ACC112 (cell line): Measurements from ENCODE around the gene CLIP4.
"Not testable (repeated sequence)": the region's sequence is repeated elsewhere in the genome, so short reads cannot be mapped to it uniquely, and the experiment has no call there.

Experiments used
- H2AFZ ChIP-seq: fragments of 200-600 bp; sonication (generic); one replicate; pipeline ENCODE4 v1.6.0; 2017; ENCODE audit warnings: antibody characterized with exemption, low read length; ENCODE audit not compliant: unreplicated experiment
- H3K27ac ChIP-seq: fragments of 200-600 bp; sonication (generic); 2 replicates; pipeline ENCODE4 v1.5.1; 2014; ENCODE audit warnings: low read depth, mild to moderate bottlenecking, antibody characterized with exemption, low read length, moderate library complexity
- H3K27me3 ChIP-seq: fragments of 200-600 bp; sonication (generic); 2 replicates; pipeline ENCODE4 v1.6.1; 2014; ENCODE audit warnings: mild to moderate bottlenecking, antibody characterized with exemption, low read length, moderate library complexity, mixed read lengths; ENCODE audit not compliant: insufficient read depth
- H3K36me3 ChIP-seq: fragments of 200-600 bp; sonication (generic); 2 replicates; pipeline ENCODE4 v1.6.1; 2016; ENCODE audit warnings: mild to moderate bottlenecking, antibody characterized with exemption, low read length, moderate library complexity, mixed read lengths; ENCODE audit not compliant: insufficient read depth
- H3K4me1 ChIP-seq: fragments of 200-600 bp; sonication (generic); one replicate; pipeline ENCODE4 v1.6.1; 2016; ENCODE audit warnings: low read length, mixed read lengths; ENCODE audit not compliant: insufficient read depth, unreplicated experiment, control insufficient read depth
- H3K4me3 ChIP-seq: fragments of 200-600 bp; sonication (generic); 2 replicates; pipeline ENCODE4 v1.5.1; 2014; ENCODE audit warnings: mild to moderate bottlenecking, low read depth, low read length
- H3K79me2 ChIP-seq: fragments of 200-600 bp; sonication (generic); one replicate; pipeline ENCODE4 v1.6.0; 2016; ENCODE audit warnings: low read length; ENCODE audit not compliant: control insufficient read depth, unreplicated experiment, insufficient read depth

The CLIP4 gene

GRCh38 chr2:29105375-29105774 is 9.8 kb upstream of the CLIP4 start:
- H3K27ac ChIP-seq = no peak overlapping the region
- no peaks in the 10 kb centered on the region for H3K36me3 ChIP-seq
- H3K79me2 ChIP-seq = no peaks in the 10 kb centered on the region
- H3K27me3 ChIP-seq = no peaks in the 10 kb centered on the region
- H3K4me1 ChIP-seq = peaks cover 14% of the 10 kb centered on the region
- H3K4me3 ChIP-seq = no peak overlapping the region
- H2AFZ ChIP-seq = no peak overlapping the region

GRCh38 chr2:29106256-29106655 is 9.0 kb upstream of the CLIP4 start:
- Histone ChIP-seq H3K27ac (no peak overlapping the region), H3K27me3 (no peaks in the 10 kb centered on the region), H2AFZ (no peak overlapping the region), H3K79me2 (no peaks in the 10 kb centered on the region), H3K4me1 (peaks cover 20% of the 10 kb centered on the region), H3K4me3 (no peak overlapping the region), H3K36me3 (no peaks in the 10 kb centered on the region)

- Histone ChIP-seq H3K79me2 (no peaks in the 10 kb centered on the region), H3K27ac (no peak overlapping the region), H3K27me3 (no peaks in the 10 kb centered on the region), H3K4me3 (no peak overlapping the region), H3K36me3 (no peaks in the 10 kb centered on the region), H3K4me1 (peaks cover 20% of the 10 kb centered on the region), H2AFZ (no peak overlapping the region)
Measured at GRCh38 chr2:29106980-29107388, 8.2 kb upstream of the CLIP4 start.

GRCh38 chr2:29107547-29107946 is 7.7 kb upstream of the CLIP4 start:
- not testable (repeated sequence) for H3K27me3 ChIP-seq, H3K36me3 ChIP-seq, H3K4me3 ChIP-seq, H2AFZ ChIP-seq, H3K79me2 ChIP-seq
- H3K27ac ChIP-seq = peak overlapping the region; percentile 77
- peaks cover 20% of the 10 kb centered on the region for H3K4me1 ChIP-seq

- peak overlapping the region; percentile 34; the same call in 1 of the 2 replicates for H3K4me3 ChIP-seq
- peak overlapping the region; percentile 40 for H2AFZ ChIP-seq
- H3K27ac ChIP-seq = peak overlapping the region; percentile 77
- no peaks in the 10 kb centered on the region for H3K27me3 ChIP-seq
- no peaks in the 10 kb centered on the region for H3K79me2 ChIP-seq
- H3K36me3 ChIP-seq = no peaks in the 10 kb centered on the region
- H3K4me1 ChIP-seq = peaks cover 21% of the 10 kb centered on the region
Measured at GRCh38 chr2:29108225-29108624, 7.0 kb upstream of the CLIP4 start.

GRCh38 chr2:29109246-29109645 is 6.0 kb upstream of the CLIP4 start:
- H3K4me1 ChIP-seq = peaks cover 32% of the 10 kb centered on the region
- no peak overlapping the region for H3K27ac ChIP-seq

GRCh38 chr2:29110916-29111535 is 4.2 kb upstream of the CLIP4 start:
- no peak overlapping the region for H3K27ac ChIP-seq
- peaks cover 4% of the 10 kb centered on the region for H3K79me2 ChIP-seq
- no peak overlapping the region for H3K4me3 ChIP-seq
- no peaks in the 10 kb centered on the region for H3K36me3 ChIP-seq
- H3K27me3 ChIP-seq = no peaks in the 10 kb centered on the region
- H3K4me1 ChIP-seq = peaks cover 40% of the 10 kb centered on the region
- H2AFZ ChIP-seq = no peak overlapping the region

More at GRCh38 chr2:29109246-29109645, 6.0 kb upstream of the CLIP4 start:
- no peaks in the 10 kb centered on the region for H3K27me3 ChIP-seq
- no peaks in the 10 kb centered on the region for H3K36me3 ChIP-seq
- no peak overlapping the region for H3K4me3 ChIP-seq
- H3K79me2 ChIP-seq = no peaks in the 10 kb centered on the region
- no peak overlapping the region for H2AFZ ChIP-seq

GRCh38 chr2:29112379-29112778 is 2.8 kb upstream of the CLIP4 start:
- Histone ChIP-seq H3K36me3 (no peaks in the 10 kb centered on the region), H3K79me2 (peaks cover 17% of the 10 kb centered on the region), H3K27me3 (no peaks in the 10 kb centered on the region), H3K4me3 (no peak overlapping the region), H2AFZ (no peak overlapping the region), H3K4me1 (peaks cover 48% of the 10 kb centered on the region), H3K27ac (no peak overlapping the region)

- no peak overlapping the region for H3K27ac ChIP-seq
Measured at GRCh38 chr2:29113027-29113686, 2.1 kb upstream of the CLIP4 start.

GRCh38 chr2:29113891-29114321 is 1.3 kb upstream of the CLIP4 start:
- no peaks in the 10 kb centered on the region; the same call in 1 of the 2 replicates for H3K36me3 ChIP-seq
- H3K4me3 ChIP-seq = 0 out of 2 replicates have a peak overlapping the region, but pooled peaks have one; percentile 98
- H3K4me1 ChIP-seq = peaks cover 53% of the 10 kb centered on the region
- no peak overlapping the region for H2AFZ ChIP-seq
- H3K79me2 ChIP-seq = peaks cover 30% of the 10 kb centered on the region
- peak overlapping the region; percentile 51 for H3K27ac ChIP-seq
- H3K27me3 ChIP-seq = no peaks in the 10 kb centered on the region

More at GRCh38 chr2:29113027-29113686, 2.1 kb upstream of the CLIP4 start:
- peaks cover 50% of the 10 kb centered on the region for H3K4me1 ChIP-seq
- no peaks in the 10 kb centered on the region for H3K27me3 ChIP-seq
- H3K36me3 ChIP-seq = no peaks in the 10 kb centered on the region
- no peak overlapping the region for H3K4me3 ChIP-seq
- peaks cover 24% of the 10 kb centered on the region for H3K79me2 ChIP-seq
- no peak overlapping the region for H2AFZ ChIP-seq

GRCh38 chr2:29114586-29114945 is 649 bp upstream of the CLIP4 start:
- H3K4me3 ChIP-seq = peak overlapping the region; percentile 98
- H3K36me3 ChIP-seq = peaks cover under 1% of the 10 kb centered on the region; the same call in 1 of the 2 replicates
- no peaks in the 10 kb centered on the region for H3K27me3 ChIP-seq
- peaks cover 37% of the 10 kb centered on the region for H3K79me2 ChIP-seq
- peaks cover 58% of the 10 kb centered on the region for H3K4me1 ChIP-seq
- H2AFZ ChIP-seq = peak overlapping the region; percentile 76
- H3K27ac ChIP-seq = peak overlapping the region; percentile 51
